Hepatocyte (in vitro differentiated cells): ENCODE data around the gene CREB5. TPM values are rescaled to one million over a fixed set of nuclear protein-coding genes. Genes with fewer than 3 reads are reported as not detected.

Experiments
- DNase-seq: peaks from one replicate; pipeline ENCODE4 v3.0.0-alpha.2; 2016; ENCODE audit warnings: low spot score
- H2AFZ ChIP-seq: fragments of 200-600 bp; sonication (generic); 2 replicates; pipeline ENCODE4 v1.6.0; 2016; ENCODE audit warnings: antibody characterized with exemption, mild to moderate bottlenecking
- H3K27ac ChIP-seq: fragments of 200-600 bp; sonication (generic); 2 replicates; pipeline ENCODE4 v1.5.1; 2016; ENCODE audit warnings: mild to moderate bottlenecking
- H3K27me3 ChIP-seq: fragments of 200-600 bp; sonication (generic); 2 replicates; pipeline ENCODE4 v1.6.1; 2016
- H3K36me3 ChIP-seq: fragments of 200-600 bp; sonication (generic); replicated peaks from 2 replicates; pipeline ENCODE4 v1.5.1; 2016; ENCODE audit warnings: low read depth; ENCODE audit not compliant: insufficient read depth
- H3K4me1 ChIP-seq: fragments of 200-600 bp; sonication (generic); 2 replicates; pipeline ENCODE4 v1.5.1; 2016; ENCODE audit warnings: mild to moderate bottlenecking, moderate library complexity; ENCODE audit not compliant: insufficient read depth
- H3K4me2 ChIP-seq: fragments of 200-600 bp; sonication (generic); 2 replicates; pipeline ENCODE4 v1.6.0; 2016
- H3K4me3 ChIP-seq: fragments of 200-600 bp; sonication (generic); 2 replicates; pipeline ENCODE4 v1.5.1; 2016; ENCODE audit warnings: mild to moderate bottlenecking
- H3K79me2 ChIP-seq: fragments of 200-600 bp; sonication (generic); 2 replicates; pipeline ENCODE4 v1.6.0; 2017; ENCODE audit warnings: mild to moderate bottlenecking
- H3K9me2 ChIP-seq: fragments of 200-600 bp; sonication (generic); replicated peaks from 2 replicates; pipeline ENCODE4 v1.6.0; 2017; ENCODE audit warnings: mild to moderate bottlenecking; ENCODE audit not compliant: insufficient read depth
- H3K9me3 ChIP-seq: fragments of 200-600 bp; sonication (generic); 2 replicates; pipeline ENCODE4 v1.5.1; 2016; ENCODE audit warnings: low read depth, mild to moderate bottlenecking
- H4K20me1 ChIP-seq: fragments of 200-600 bp; sonication (generic); 2 replicates; pipeline ENCODE4 v1.6.0; 2016; ENCODE audit warnings: mild to moderate bottlenecking; ENCODE audit not compliant: insufficient read depth, poor library complexity, severe bottlenecking
- EZH2 ChIP-seq: fragments of 200-600 bp; sonication (generic); IDR thresholded peaks from 2 replicates; pipeline ENCODE4 v1.6.1; 2016; ENCODE audit warnings: antibody characterized with exemption, mild to moderate bottlenecking, borderline replicate concordance
- EZH2phosphoT487 ChIP-seq: fragments of 200-600 bp; sonication (generic); IDR thresholded peaks from one replicate; pipeline ENCODE4 v1.6.1; 2018; ENCODE audit warnings: antibody characterized with exemption, mild to moderate bottlenecking, low read depth, moderate library complexity; ENCODE audit not compliant: unreplicated experiment, severe bottlenecking
- WGBS: methylation state at CpG from one replicate; pipeline ENCODE4 v1.1.6; 2016; ENCODE audit warnings: low lambda C conversion rate; ENCODE audit errors: missing lambda C conversion rate; 5-methylcytosine and 5-hydroxymethylcytosine counted together
- polyA plus RNA-seq: library from polyadenylated mRNA; unstranded; fragments of >200 nt; fragmentation: Nextera tagmentation; extraction: Ambion mirVana; gene quantifications from 2 replicates; pipeline ENCODE4 v1.2.1, GENCODE V29; 2016
- total RNA-seq: library from RNA; depleted of rRNA; stranded (reverse); fragments of >200 nt; gene quantifications from 2 replicates; pipeline ENCODE4 v1.2.3, GENCODE V29; 2014
- TF ChIP-seq, protein P1 (sequence below): fragments of 200-600 bp; sonication (generic); IDR thresholded peaks from 2 replicates; pipeline ENCODE4 v1.5.1; 2016; ENCODE audit warnings: antibody characterized with exemption, mild to moderate bottlenecking; ENCODE audit not compliant: poor library complexity

CREB5 gene
- total and polyA plus RNA-seq, 2 experiments from 2014 or later, result 14.0 to 27.9 TPM

GRCh38 chr7:28856656-28857055 is 444.3 kb downstream of the CREB5 start:
- TF ChIP-seq EZH2phosphoT487 (no peak), EZH2 (no peak)
- TF ChIP-seq, protein P1, sequence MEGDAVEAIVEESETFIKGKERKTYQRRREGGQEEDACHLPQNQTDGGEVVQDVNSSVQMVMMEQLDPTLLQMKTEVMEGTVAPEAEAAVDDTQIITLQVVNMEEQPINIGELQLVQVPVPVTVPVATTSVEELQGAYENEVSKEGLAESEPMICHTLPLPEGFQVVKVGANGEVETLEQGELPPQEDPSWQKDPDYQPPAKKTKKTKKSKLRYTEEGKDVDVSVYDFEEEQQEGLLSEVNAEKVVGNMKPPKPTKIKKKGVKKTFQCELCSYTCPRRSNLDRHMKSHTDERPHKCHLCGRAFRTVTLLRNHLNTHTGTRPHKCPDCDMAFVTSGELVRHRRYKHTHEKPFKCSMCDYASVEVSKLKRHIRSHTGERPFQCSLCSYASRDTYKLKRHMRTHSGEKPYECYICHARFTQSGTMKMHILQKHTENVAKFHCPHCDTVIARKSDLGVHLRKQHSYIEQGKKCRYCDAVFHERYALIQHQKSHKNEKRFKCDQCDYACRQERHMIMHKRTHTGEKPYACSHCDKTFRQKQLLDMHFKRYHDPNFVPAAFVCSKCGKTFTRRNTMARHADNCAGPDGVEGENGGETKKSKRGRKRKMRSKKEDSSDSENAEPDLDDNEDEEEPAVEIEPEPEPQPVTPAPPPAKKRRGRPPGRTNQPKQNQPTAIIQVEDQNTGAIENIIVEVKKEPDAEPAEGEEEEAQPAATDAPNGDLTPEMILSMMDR, result no peak
- no peaks in the 10 kb centered on the region for H3K79me2 ChIP-seq
- H4K20me1 ChIP-seq, result no peaks in the 10 kb centered on the region
- no peak overlapping the region for H3K4me3 ChIP-seq
- no peaks in the 10 kb centered on the region for H3K36me3 ChIP-seq
- WGBS, result 77% methylated on average over 5 of the region's 5 CpGs
- no peak for DNase-seq
- H2AFZ ChIP-seq, result no peak overlapping the region
- no peak overlapping the region for H3K4me2 ChIP-seq
- H3K27ac ChIP-seq, result no peak overlapping the region
- H3K9me3 ChIP-seq, result no peaks in the 10 kb centered on the region
- peaks cover 7% of the 10 kb centered on the region for H3K4me1 ChIP-seq
- peaks cover 23% of the 10 kb centered on the region for H3K27me3 ChIP-seq
- no peaks in the 10 kb centered on the region for H3K9me2 ChIP-seq

DNA sequence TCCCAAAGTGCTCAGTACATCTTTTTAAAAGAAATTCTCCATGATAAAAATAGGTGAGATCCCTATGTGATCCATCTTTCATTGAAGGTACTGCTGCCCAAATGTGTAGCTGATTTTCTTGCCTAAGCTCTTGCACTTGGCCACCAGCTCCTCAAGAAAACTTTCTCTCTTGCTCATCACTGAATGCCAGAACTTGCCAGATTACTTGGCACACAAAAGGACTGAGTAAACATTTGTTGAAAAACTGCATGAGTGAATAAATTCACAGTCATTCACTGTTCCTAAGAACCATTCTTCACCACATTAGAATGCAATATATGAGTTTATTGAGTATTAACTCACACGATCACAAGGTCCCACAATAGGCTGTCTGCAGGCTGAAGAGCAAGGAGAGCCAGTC is 445.9 kb downstream of the CREB5 start:
- DNase-seq, result no peak
- H3K4me3 ChIP-seq, result no peak overlapping the region
- TF ChIP-seq EZH2 (no peak), EZH2phosphoT487 (no peak)
- TF ChIP-seq, protein P1, result no peak
- 96% methylated on average over 1 of the region's 1 CpG for WGBS
- no peak overlapping the region for H3K4me2 ChIP-seq
- H3K36me3 ChIP-seq, result no peaks in the 10 kb centered on the region
- no peaks in the 10 kb centered on the region for H3K9me3 ChIP-seq
- no peaks in the 10 kb centered on the region for H4K20me1 ChIP-seq
- no peaks in the 10 kb centered on the region for H3K9me2 ChIP-seq
- no peak overlapping the region for H3K27ac ChIP-seq
- peaks cover 6% of the 10 kb centered on the region for H3K4me1 ChIP-seq
- H3K79me2 ChIP-seq, result no peaks in the 10 kb centered on the region
- H3K27me3 ChIP-seq, result peaks cover 7% of the 10 kb centered on the region
- H2AFZ ChIP-seq, result no peak overlapping the region

GRCh38 chr7:28858895-28859294 is 446.6 kb downstream of the CREB5 start:
- no peak overlapping the region for H3K27ac ChIP-seq
- no peaks in the 10 kb centered on the region for H4K20me1 ChIP-seq
- no peak for DNase-seq
- H3K36me3 ChIP-seq, result no peaks in the 10 kb centered on the region
- TF ChIP-seq EZH2phosphoT487 (no peak), EZH2 (no peak)
- TF ChIP-seq, protein P1, result no peak
- no peak overlapping the region for H3K4me2 ChIP-seq
- WGBS, result 78% methylated on average over 6 of the region's 6 CpGs
- H2AFZ ChIP-seq, result no peak overlapping the region
- H3K79me2 ChIP-seq, result no peaks in the 10 kb centered on the region
- H3K4me3 ChIP-seq, result no peak overlapping the region
- H3K27me3 ChIP-seq, result peaks cover under 1% of the 10 kb centered on the region
- no peaks in the 10 kb centered on the region for H3K9me3 ChIP-seq
- H3K9me2 ChIP-seq, result no peaks in the 10 kb centered on the region
- no peaks in the 10 kb centered on the region for H3K4me1 ChIP-seq

- WGBS, result 99% methylated on average over 4 of the region's 4 CpGs
Observed at GRCh38 chr7:28861825-28862224, 449.5 kb downstream of the CREB5 start.

More at GRCh38 chr7:28861825-28862224, 449.5 kb downstream of the CREB5 start:
- H3K79me2 ChIP-seq, result no peaks in the 10 kb centered on the region
- H3K9me2 ChIP-seq, result no peaks in the 10 kb centered on the region
- DNase-seq, result no peak
- no peak overlapping the region for H2AFZ ChIP-seq
- H3K36me3 ChIP-seq, result no peaks in the 10 kb centered on the region
- no peak overlapping the region for H3K4me3 ChIP-seq
- H3K4me1 ChIP-seq, result peaks cover 9% of the 10 kb centered on the region
- no peaks in the 10 kb centered on the region for H3K9me3 ChIP-seq
- H3K27me3 ChIP-seq, result no peaks in the 10 kb centered on the region
- TF ChIP-seq EZH2 (no peak), EZH2phosphoT487 (no peak)
- TF ChIP-seq, protein P1, result no peak
- H3K27ac ChIP-seq, result no peak overlapping the region
- no peak overlapping the region for H3K4me2 ChIP-seq
- no peaks in the 10 kb centered on the region for H4K20me1 ChIP-seq
